HT1080 (cell line): Measurements from ENCODE around the gene STMN1. TPM values are rescaled to one million over a fixed set of nuclear protein-coding genes. Genes with fewer than 3 reads are reported as not detected.

Experiments used
- DNase-seq: peaks from one replicate; pipeline ENCODE4 v3.0.0-alpha.2; 2015; ENCODE audit warnings: low read depth
- total RNA-seq: library from RNA; depleted of rRNA; stranded (reverse); fragments of >200 nt; shearing (Covaris generic); gene quantifications from 2 replicates; pipeline ENCODE4 v1.2.3, GENCODE V29; 2014

Gene STMN1
- total RNA-seq, 1 experiment from 2014 or later: 408 TPM

GRCh38 chr1:25896266-25896665 lies 10.0 kb downstream of the STMN1 start:
- peak; percentile 80 for DNase-seq

GRCh38 chr1:25895365-25895990 lies 10.7 kb downstream of the STMN1 start:
- DNase-seq: peak; percentile 91

- no peak for DNase-seq
Measured at GRCh38 chr1:25893116-25893515, 13.1 kb downstream of the STMN1 start.

- no peak for DNase-seq
Measured at GRCh38 chr1:25891606-25892005, 14.6 kb downstream of the STMN1 start.

GRCh38 chr1:25890239-25891034 lies 15.8 kb downstream of the STMN1 start:
- DNase-seq: peak; percentile 65

GRCh38 chr1:25889470-25889869 lies 16.7 kb downstream of the STMN1 start:
- no peak for DNase-seq

- DNase-seq: no peak
Measured at GRCh38 chr1:25888426-25888987, 17.7 kb downstream of the STMN1 start.

GRCh38 chr1:25885602-25886001 lies 20.6 kb downstream of the STMN1 start:
- no peak for DNase-seq

- no peak for DNase-seq
Measured at GRCh38 chr1:25881266-25881665, 25.0 kb downstream of the STMN1 start.

GRCh38 chr1:25880518-25880917 lies 25.7 kb downstream of the STMN1 start:
- DNase-seq: no peak

GRCh38 chr1:25879675-25880074 lies 26.5 kb downstream of the STMN1 start:
- no peak for DNase-seq

- DNase-seq: no peak
Measured at GRCh38 chr1:25878690-25879089, 27.5 kb downstream of the STMN1 start.

- DNase-seq: no peak
Measured at GRCh38 chr1:25877155-25877554, 29.1 kb downstream of the STMN1 start.

- no peak for DNase-seq
Measured at GRCh38 chr1:25876693-25877077, 29.5 kb downstream of the STMN1 start.

- DNase-seq: no peak
Measured at GRCh38 chr1:25875856-25876692, 30.1 kb downstream of the STMN1 start.

GRCh38 chr1:25875154-25875855 lies 30.9 kb downstream of the STMN1 start, which contains the start of gene PAQR7:
PAQR7 (minus strand) TSS chr1:25875708; CDS start chr1:25863839, 11,869 bp downstream.
- DNase-seq: peak; percentile 62

- no peak for DNase-seq
Measured at GRCh38 chr1:25874635-25875153, 31.5 kb downstream of the STMN1 start.

GRCh38 chr1:25874209-25874608 lies 32.0 kb downstream of the STMN1 start:
- no peak for DNase-seq

- no peak for DNase-seq
Measured at GRCh38 chr1:25873120-25873519, 33.1 kb downstream of the STMN1 start.

- no peak for DNase-seq
Measured at GRCh38 chr1:25872713-25873112, 33.5 kb downstream of the STMN1 start.
